Endodermal cell (in vitro differentiated cells): ENCODE data around the gene FBH1. TPM values are rescaled to one million over a fixed set of nuclear protein-coding genes. Genes with fewer than 3 reads are reported as not detected.
"Not testable (repeated sequence)": the region's sequence is repeated elsewhere in the genome, so short reads cannot be mapped to it uniquely, and the experiment has no call there.

Source experiments
- DNase-seq: peaks from one replicate; pipeline ENCODE4 v3.0.0-alpha.2; 2017
- H3K27ac ChIP-seq: 2 replicates; pipeline ENCODE4 v1.5.1; 2013; ENCODE audit warnings: mild to moderate bottlenecking, low read depth, low read length, moderate library complexity
- H3K27me3 ChIP-seq: 2 replicates; pipeline ENCODE4 v1.6.1; 2013; ENCODE audit warnings: mild to moderate bottlenecking, low read length, moderate library complexity; ENCODE audit not compliant: insufficient read depth, control insufficient read depth, poor library complexity, severe bottlenecking
- H3K36me3 ChIP-seq: 2 replicates; pipeline ENCODE4 v1.7.0; 2013; ENCODE audit warnings: mild to moderate bottlenecking, low read length, moderate library complexity; ENCODE audit not compliant: control insufficient read depth, insufficient read depth
- H3K4me1 ChIP-seq: one replicate; pipeline ENCODE4 v1.7.0; 2013; ENCODE audit warnings: low read length; ENCODE audit not compliant: control insufficient read depth, insufficient read depth
- H3K4me3 ChIP-seq: 2 replicates; pipeline ENCODE4 v1.5.1; 2013; ENCODE audit warnings: mild to moderate bottlenecking, low read length, moderate library complexity
- H3K9ac ChIP-seq: 2 replicates; pipeline ENCODE4 v1.6.1; 2013; ENCODE audit warnings: mild to moderate bottlenecking, low read length, moderate library complexity; ENCODE audit not compliant: poor library complexity, severe bottlenecking; ENCODE audit errors: extremely low read depth
- H3K9me3 ChIP-seq: 2 replicates; pipeline ENCODE4 v1.6.1; 2013; ENCODE audit warnings: mild to moderate bottlenecking, low read length, moderate library complexity; ENCODE audit not compliant: control insufficient read depth
- H3K27ac Mint-ChIP-seq: 2 replicates; pipeline ENCODE4 v1.8.0; 2020; ENCODE audit warnings: mixed read lengths
- H3K27me3 Mint-ChIP-seq: 2 replicates; pipeline ENCODE4 v1.8.0; 2021; ENCODE audit warnings: mild to moderate bottlenecking, mixed read lengths; ENCODE audit not compliant: insufficient read depth
- H3K36me3 Mint-ChIP-seq: 2 replicates; pipeline ENCODE4 v1.8.0; 2020; ENCODE audit warnings: low read depth, mixed read lengths
- H3K4me1 Mint-ChIP-seq: 2 replicates; pipeline ENCODE4 v1.8.0; 2020; ENCODE audit warnings: mixed read lengths
- H3K4me3 Mint-ChIP-seq: 2 replicates; pipeline ENCODE4 v1.8.0; 2020; ENCODE audit warnings: mild to moderate bottlenecking, moderate library complexity, mixed read lengths
- H3K9me3 Mint-ChIP-seq: 2 replicates; pipeline ENCODE4 v1.8.0; 2020; ENCODE audit warnings: mild to moderate bottlenecking, mixed read lengths
- WGBS, 2 experiments: methylation state at CpG; one replicate each; pipeline versions ENCODE4 v1.1.5 to v1.1.7; 2013; ENCODE audit warnings: missing lambda C conversion rate in 2 of 2, mixed read lengths in 1 of 2; ENCODE audit not compliant: insufficient coverage in 1 of 2, insufficient read length in 1 of 2; 5-methylcytosine and 5-hydroxymethylcytosine counted together
- total RNA-seq, 2 donors: library from RNA; stranded (reverse); fragmentation: NEBNext Ultra II Directional in 1 of 2; extraction: Animal tissue kit (Norgen Biotek cat#: 25700) in 1 of 2; gene quantifications; 2 replicates in 1 of 2; 3 replicates in 1 of 2; pipeline ENCODE4 v1.2.1, GENCODE V29; 2021
- TF ChIP-seq, protein P1 (sequence below): fragments of 200-600 bp; sonication (generic); conservative IDR thresholded peaks from 2 replicates; pipeline ENCODE4 v1.5.0; 2021; ENCODE audit warnings: antibody characterized with exemption, mild to moderate bottlenecking

Gene FBH1
- total RNA-seq, 2 donors from 2014 or later, result 61.1 to 71.6 TPM

DNA sequence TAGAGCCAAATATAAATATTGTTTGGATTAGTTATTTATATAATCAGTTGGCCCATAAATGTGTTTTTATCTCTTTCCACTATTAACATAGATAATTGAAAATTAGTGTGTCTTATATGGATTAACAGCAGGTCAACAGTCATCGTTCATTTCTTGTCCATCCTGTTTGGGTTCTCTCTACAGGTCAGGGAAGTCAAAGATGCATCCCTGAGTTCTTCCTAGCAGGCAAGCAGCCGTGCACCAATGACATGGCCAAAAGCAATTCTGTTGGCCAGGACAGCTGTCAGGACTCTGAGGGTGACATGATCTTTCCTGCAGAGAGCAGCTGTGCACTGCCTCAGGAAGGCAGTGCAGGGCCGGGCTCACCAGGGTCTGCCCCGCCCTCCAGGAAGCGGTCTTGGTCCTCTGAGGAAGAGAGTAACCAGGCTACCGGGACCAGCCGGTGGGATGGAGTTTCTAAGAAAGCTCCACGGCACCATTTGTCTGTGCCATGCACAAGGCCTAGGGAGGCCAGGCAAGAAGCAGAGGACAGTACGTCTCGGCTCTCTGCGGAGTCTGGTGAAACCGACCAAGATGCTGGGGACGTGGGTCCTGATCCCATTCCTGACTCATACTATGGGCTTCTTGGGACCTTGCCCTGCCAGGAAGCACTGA lies 15.9 kb downstream of the FBH1 start:
- Mint-ChIP-seq H3K27me3 (no peaks in the 10 kb centered on the region), H3K4me1 (no peaks in the 10 kb centered on the region), H3K27ac (no peak overlapping the region), H3K36me3 (peaks cover 66% of the 10 kb centered on the region), H3K9me3 (no peaks in the 10 kb centered on the region), H3K4me3 (no peak overlapping the region)
- TF ChIP-seq, protein P1, sequence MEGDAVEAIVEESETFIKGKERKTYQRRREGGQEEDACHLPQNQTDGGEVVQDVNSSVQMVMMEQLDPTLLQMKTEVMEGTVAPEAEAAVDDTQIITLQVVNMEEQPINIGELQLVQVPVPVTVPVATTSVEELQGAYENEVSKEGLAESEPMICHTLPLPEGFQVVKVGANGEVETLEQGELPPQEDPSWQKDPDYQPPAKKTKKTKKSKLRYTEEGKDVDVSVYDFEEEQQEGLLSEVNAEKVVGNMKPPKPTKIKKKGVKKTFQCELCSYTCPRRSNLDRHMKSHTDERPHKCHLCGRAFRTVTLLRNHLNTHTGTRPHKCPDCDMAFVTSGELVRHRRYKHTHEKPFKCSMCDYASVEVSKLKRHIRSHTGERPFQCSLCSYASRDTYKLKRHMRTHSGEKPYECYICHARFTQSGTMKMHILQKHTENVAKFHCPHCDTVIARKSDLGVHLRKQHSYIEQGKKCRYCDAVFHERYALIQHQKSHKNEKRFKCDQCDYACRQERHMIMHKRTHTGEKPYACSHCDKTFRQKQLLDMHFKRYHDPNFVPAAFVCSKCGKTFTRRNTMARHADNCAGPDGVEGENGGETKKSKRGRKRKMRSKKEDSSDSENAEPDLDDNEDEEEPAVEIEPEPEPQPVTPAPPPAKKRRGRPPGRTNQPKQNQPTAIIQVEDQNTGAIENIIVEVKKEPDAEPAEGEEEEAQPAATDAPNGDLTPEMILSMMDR, result no peak
- Histone ChIP-seq H3K36me3 (peaks cover 58% of the 10 kb centered on the region), H3K4me3 (no peak overlapping the region), H3K9me3 (peaks cover 4% of the 10 kb centered on the region), H3K4me1 (no peaks in the 10 kb centered on the region), H3K27ac (no peak overlapping the region), H3K9ac (no peak overlapping the region), H3K27me3 (no peaks in the 10 kb centered on the region)
- WGBS, 2 experiments, result 94 to 100% methylated on average over 10 to 13 of the region's 13 CpGs
- no peak for DNase-seq

DNA sequence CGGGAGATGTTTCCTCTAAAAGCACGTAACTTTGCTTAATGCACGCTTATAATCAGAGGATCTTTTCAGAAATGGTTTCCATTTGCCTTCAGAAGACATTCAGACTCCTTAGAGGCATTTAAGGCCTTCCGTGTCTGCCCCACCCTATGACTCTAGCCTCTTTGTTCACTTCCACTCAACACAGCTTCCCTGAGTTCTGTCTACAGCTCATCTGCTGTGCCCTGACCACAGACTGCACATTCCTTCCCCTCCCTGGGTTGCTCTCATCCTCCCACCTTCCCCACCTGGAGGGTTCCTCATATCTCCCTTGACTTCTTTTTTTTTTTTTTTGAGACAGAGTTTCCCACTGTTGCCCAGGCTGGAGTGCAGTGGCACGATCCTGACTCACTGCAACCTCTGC lies 16.6 kb downstream of the FBH1 start:
- Mint-ChIP-seq H3K27ac (no peak overlapping the region), H3K4me3 (no peak overlapping the region), H3K4me1 (no peaks in the 10 kb centered on the region), H3K27me3 (no peaks in the 10 kb centered on the region), H3K9me3 (no peaks in the 10 kb centered on the region), H3K36me3 (peaks cover 71% of the 10 kb centered on the region)
- H3K9ac ChIP-seq, result no peak overlapping the region
- H3K4me3 ChIP-seq, result no peak overlapping the region
- TF ChIP-seq, protein P1, result no peak
- no peaks in the 10 kb centered on the region for H3K4me1 ChIP-seq
- peaks cover 4% of the 10 kb centered on the region for H3K9me3 ChIP-seq
- H3K27ac ChIP-seq, result no peak overlapping the region
- 84 to 86% methylated on average over 4 to 5 of the region's 5 CpGs for WGBS, 2 experiments
- DNase-seq, result no peak
- peaks cover 61% of the 10 kb centered on the region for H3K36me3 ChIP-seq
- H3K27me3 ChIP-seq, result no peaks in the 10 kb centered on the region

DNA sequence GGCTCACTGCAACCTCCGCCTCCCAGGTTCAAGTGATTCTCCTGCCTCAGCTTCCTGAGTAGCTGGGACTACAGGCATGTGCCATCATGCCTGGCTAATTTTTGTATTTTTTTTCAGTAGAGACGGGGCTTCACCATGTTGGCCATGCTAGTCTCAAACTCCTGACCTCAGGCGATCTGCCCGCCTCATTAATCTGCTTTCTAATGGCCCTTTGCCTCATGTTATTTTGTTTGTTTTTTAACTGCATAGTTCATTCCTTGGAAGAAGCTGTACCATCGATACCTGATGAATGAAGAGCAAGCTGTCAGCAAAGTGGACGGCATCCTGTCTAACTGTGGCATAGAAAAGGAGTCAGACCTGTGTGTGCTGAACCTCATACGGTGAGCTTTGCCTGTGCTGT lies 18.6 kb downstream of the FBH1 start:
- not testable (repeated sequence) for H3K27ac ChIP-seq, DNase-seq, H3K27me3 ChIP-seq, H3K27ac Mint-ChIP-seq, H3K4me1 ChIP-seq, H3K9ac ChIP-seq, H3K27me3 Mint-ChIP-seq, H3K4me3 ChIP-seq, H3K9me3 ChIP-seq, H3K4me1 Mint-ChIP-seq, H3K4me3 Mint-ChIP-seq, H3K9me3 Mint-ChIP-seq
- WGBS, 2 experiments, result 96 to 98% methylated on average over 7 of the region's 7 CpGs
- peaks cover 69% of the 10 kb centered on the region for H3K36me3 ChIP-seq
- H3K36me3 Mint-ChIP-seq, result peaks cover 70% of the 10 kb centered on the region
